K562 (cell line): ENCODE data around the gene PRMT6. TPM values are rescaled to one million over a fixed set of nuclear protein-coding genes. Genes with fewer than 3 reads are reported as not detected.

Experiments used
- ATAC-seq: fragments of 200-7000 bp; cut with Tn5 transposase; 3 replicates; pipeline ENCODE4 v1.9.1; 2020; ENCODE audit warnings: moderate library complexity
- BruUV-seq: library from RNA; stranded (reverse); fragments of 400-500 nt; replicated peaks from 2 replicates; lab custom pipeline; 2021; lab: Mats Ljungman, UMichigan
- CTCF ChIA-PET: fragments of 300-600 bp; formaldehyde crosslinking; extraction: SDS; loops from one replicate; lab custom pipeline; 2021; ENCODE audit warnings: low intra/inter-chr PET ratio; lab: Yijun Ruan, JAX
- POLR2A ChIA-PET: fragments of 300-600, 350-650 bp; sonication (Branson Sonifier 250); formaldehyde crosslinking; extraction: SDS; loops from one replicate; lab custom pipeline; 2021; ENCODE audit warnings: antibody characterized with exemption, inconsistent platforms; lab: Yijun Ruan, JAX
- DNase-seq, 4 experiments: peaks; one replicate each; pipeline versions ENCODE4 v3.0.0 to v3.0.0-alpha.2; 2011 to 2018; ENCODE audit warnings: low spot score in 3 of 4, mixed read lengths in 3 of 4; ENCODE audit errors: extremely low read depth in 1 of 4
- FAIRE-seq: peaks from 2 replicates; lab custom pipeline; 2011; peaks lifted over from hg19 to GRCh38; lab: Jason Lieb, UNC
- H2AFZ ChIP-seq: 2 replicates; pipeline ENCODE4 v1.6.0; 2011; ENCODE audit warnings: low read depth, low read length, control low read depth, inconsistent platforms
- H3K27ac ChIP-seq: fragments of 200-600 bp; 3 replicates; pipeline ENCODE4 v1.8.0; 2011; ENCODE audit warnings: low read depth, mild to moderate bottlenecking, control low read depth, inconsistent platforms, low read length, moderate library complexity, mixed read lengths; ENCODE audit errors: extremely low read depth
- H3K27me3 ChIP-seq, 2 experiments: fragments of 300-600 bp in 1 of 2; 2 replicates in 1 of 2; 3 replicates in 1 of 2; pipeline versions ENCODE4 v1.6.0 to v1.8.0; 2011; ENCODE audit warnings: inconsistent platforms in 2 of 2, low read length in 2 of 2, mild to moderate bottlenecking in 1 of 2, mixed read lengths in 1 of 2, moderate library complexity in 1 of 2; ENCODE audit not compliant: control insufficient read depth in 2 of 2, insufficient read depth in 2 of 2
- H3K36me3 ChIP-seq: fragments of 300-600 bp; 3 replicates; pipeline ENCODE4 v1.8.0; 2011; ENCODE audit warnings: mild to moderate bottlenecking, low read length, inconsistent platforms; ENCODE audit not compliant: control insufficient read depth, insufficient read depth
- H3K4me1 ChIP-seq, 2 experiments: fragments of 200-600 bp in 1 of 2; replicated peaks in 1 of 2; 2 replicates in 1 of 2; 3 replicates in 1 of 2; pipeline versions ENCODE4 v1.5.1 to v1.8.0; 2011; ENCODE audit warnings: inconsistent platforms in 2 of 2, low read length in 2 of 2, mild to moderate bottlenecking in 1 of 2, mixed read lengths in 1 of 2, moderate library complexity in 1 of 2; ENCODE audit not compliant: control insufficient read depth in 2 of 2, insufficient read depth in 2 of 2
- H3K4me2 ChIP-seq: 2 replicates; pipeline ENCODE4 v1.6.1; 2011; ENCODE audit warnings: low read length, control low read depth, inconsistent platforms, mixed read lengths; ENCODE audit not compliant: insufficient read depth
- H3K4me3 ChIP-seq: fragments of 200-600 bp; sonication (generic), shearing (Covaris generic); 2 replicates; pipeline ENCODE4 v1.5.1; 2016; ENCODE audit warnings: control low read depth, inconsistent platforms
- H3K79me2 ChIP-seq: fragments of 200-600 bp; 3 replicates; pipeline ENCODE4 v1.8.0; 2011; ENCODE audit warnings: low read length, inconsistent platforms; ENCODE audit not compliant: control insufficient read depth, insufficient read depth
- H3K9ac ChIP-seq, 2 experiments: 2 replicates each; pipeline versions ENCODE4 v1.6.0 to v1.6.1; 2011; ENCODE audit warnings: low read depth in 2 of 2, low read length in 2 of 2, control low read depth in 1 of 2, inconsistent platforms in 1 of 2, mild to moderate bottlenecking in 1 of 2, mixed read lengths in 1 of 2; ENCODE audit not compliant: insufficient read depth in 1 of 2
- H3K9me1 ChIP-seq: one replicate; pipeline ENCODE4 v1.6.0; 2011; ENCODE audit warnings: inconsistent platforms, mild to moderate bottlenecking, low read length, moderate library complexity; ENCODE audit not compliant: control insufficient read depth, insufficient read depth
- H3K9me3 ChIP-seq: replicated peaks from 2 replicates; pipeline ENCODE4 v1.5.1; 2011; ENCODE audit warnings: low read depth, low read length, inconsistent platforms; ENCODE audit not compliant: control insufficient read depth, insufficient read depth
- H4K20me1 ChIP-seq: replicated peaks from 2 replicates; pipeline ENCODE4 v1.6.1; 2011; ENCODE audit warnings: low read length, inconsistent platforms, mixed read lengths; ENCODE audit not compliant: control insufficient read depth, insufficient read depth
- HMG20B ChIP-seq: fragments of 250-450 bp; sonication (Bioruptor Pico); IDR thresholded peaks from 2 replicates; pipeline ENCODE4 v1.5.0; 2021; ENCODE audit warnings: mild to moderate bottlenecking
- PHF21A ChIP-seq: fragments of 450-650 bp; IDR thresholded peaks from 2 replicates; pipeline ENCODE4 v1.6.1; 2017; ENCODE audit warnings: low read depth, borderline replicate concordance
- WGBS: fragments of 100-300 bp; shearing (Covaris generic); methylation state at CpG from one replicate; pipeline ENCODE4 v1.1.6; 2016; ENCODE audit warnings: low coverage, mixed read lengths; ENCODE audit not compliant: insufficient coverage; ENCODE audit errors: missing lambda C conversion rate; 5-methylcytosine and 5-hydroxymethylcytosine counted together
- in situ Hi-C: fragments of 300-500 bp; cut with MboI; formaldehyde crosslinking; loops from 4 replicates; pipeline ENCODE4 v1.15.0; 2018; ENCODE audit warnings: inconsistent platforms, mixed read lengths
- intact Hi-C: fragments of 100-400 bp; cut with micrococcal nuclease; formaldehyde crosslinking; loops from 2 replicates; pipeline ENCODE4 v1.14.2; 2022
- polyA plus RNA-seq, 8 experiments: library from polyadenylated mRNA; depleted of rRNA in 4 of 8; stranded (reverse) in 5 of 8; unstranded in 3 of 8; fragments of >200 nt; fragmentation: Nextera tagmentation in 2 of 8; fragmentation: Illumina TruSeq in 1 of 8; extraction: Ambion mirVana in 2 of 8; extraction: Trizol in 1 of 8; gene quantifications; 2 replicates each; pipeline versions ENCODE4 v1.2.1 to v1.2.3, GENCODE V29; 2011 to 2014; ENCODE audit warnings: inconsistent platforms in 1 of 8, missing spikeins in 1 of 8
- total RNA-seq, 7 experiments: library from RNA; depleted of rRNA in 6 of 7; stranded (reverse); fragments of >200 nt in 6 of 7; fragmentation: Illumina TruSeq in 2 of 7; extraction: Trizol in 2 of 7; gene quantifications; 2 replicates each; pipeline versions ENCODE4 v1.2.1 to v1.2.3, GENCODE V29; 2011 to 2021; ENCODE audit warnings: low replicate concordance in 1 of 7
- TF ChIP-seq, protein P1 (sequence below), 3 experiments: IDR thresholded peaks in 2 of 3; conservative IDR thresholded peaks in 1 of 3; 2 replicates each; pipeline ENCODE4 v1.5.1; 2011 to 2012; ENCODE audit warnings: low read length in 3 of 3, mild to moderate bottlenecking in 3 of 3, control low read depth in 2 of 3, improper control_type of control experiment in 1 of 3, inconsistent platforms in 1 of 3, low read depth in 1 of 3, mixed read lengths in 1 of 3, moderate library complexity in 1 of 3; ENCODE audit not compliant: insufficient read depth in 2 of 3

The PRMT6 gene
- total and polyA plus RNA-seq, 9 of the 15 experiments (the other 6 are each of a cell fraction or from before 2014, with no cell fraction given), result 6.1 to 36.9 (median 29.4) TPM

DNA sequence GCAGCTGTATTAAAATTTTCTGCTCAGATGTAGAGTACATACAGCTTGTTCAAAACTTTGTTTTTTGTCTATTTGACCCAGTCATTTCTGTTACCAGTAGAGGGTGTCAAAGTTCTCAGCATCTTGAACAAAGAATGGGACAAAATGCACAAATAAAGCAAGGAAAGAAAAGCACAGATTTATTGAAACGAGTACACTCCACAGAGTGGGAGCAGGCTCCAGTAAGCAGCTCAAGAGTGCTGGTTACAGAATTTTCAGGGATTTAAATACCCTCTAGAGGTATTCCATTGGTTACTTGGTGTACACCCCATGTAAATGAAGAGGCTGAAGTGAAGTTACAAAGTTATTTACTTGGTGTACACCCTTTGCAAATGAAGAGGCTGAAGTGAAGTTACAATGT is 8.9 kb upstream of the PRMT6 start:
- intact Hi-C loops, result loop anchor here (10.0 kb wide), 1 partner anchor 97 kb away; the partner anchor contains the start of gene NTNG1
- no peak overlapping the region for H3K9ac ChIP-seq
- FAIRE-seq (no peak), DNase-seq (no peak), ATAC-seq (no peak)
- H3K27ac ChIP-seq, result no peak overlapping the region
- TF ChIP-seq, protein P1, sequence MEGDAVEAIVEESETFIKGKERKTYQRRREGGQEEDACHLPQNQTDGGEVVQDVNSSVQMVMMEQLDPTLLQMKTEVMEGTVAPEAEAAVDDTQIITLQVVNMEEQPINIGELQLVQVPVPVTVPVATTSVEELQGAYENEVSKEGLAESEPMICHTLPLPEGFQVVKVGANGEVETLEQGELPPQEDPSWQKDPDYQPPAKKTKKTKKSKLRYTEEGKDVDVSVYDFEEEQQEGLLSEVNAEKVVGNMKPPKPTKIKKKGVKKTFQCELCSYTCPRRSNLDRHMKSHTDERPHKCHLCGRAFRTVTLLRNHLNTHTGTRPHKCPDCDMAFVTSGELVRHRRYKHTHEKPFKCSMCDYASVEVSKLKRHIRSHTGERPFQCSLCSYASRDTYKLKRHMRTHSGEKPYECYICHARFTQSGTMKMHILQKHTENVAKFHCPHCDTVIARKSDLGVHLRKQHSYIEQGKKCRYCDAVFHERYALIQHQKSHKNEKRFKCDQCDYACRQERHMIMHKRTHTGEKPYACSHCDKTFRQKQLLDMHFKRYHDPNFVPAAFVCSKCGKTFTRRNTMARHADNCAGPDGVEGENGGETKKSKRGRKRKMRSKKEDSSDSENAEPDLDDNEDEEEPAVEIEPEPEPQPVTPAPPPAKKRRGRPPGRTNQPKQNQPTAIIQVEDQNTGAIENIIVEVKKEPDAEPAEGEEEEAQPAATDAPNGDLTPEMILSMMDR (IDR thresholded peaks at IDR 0.05 in 2 of 3, conservative IDR thresholded peaks at IDR 0.05 in 1 of 3; ENCODE audit: insufficient read depth in 2 of 3, low read depth in 1 of 3, low read length in 3 of 3), result peak in 1 of 3 experiments; percentile 13; a peak in 1 of 6 replicates
- TF ChIP-seq HMG20B (CRISPR knock-in tag), result no peak
- TF ChIP-seq PHF21A, result peak; percentile 78; the same call in 1 of the 2 replicates
- CTCF ChIA-PET, result no interaction called here
- no peak overlapping the region for H2AFZ ChIP-seq
- H3K4me2 ChIP-seq, result no peak overlapping the region
- no peaks in the 10 kb centered on the region for H3K79me2 ChIP-seq
- in situ Hi-C loops, result no loop called here
- WGBS, result 0% methylated on average over 1 of the region's 1 CpG
- H4K20me1 ChIP-seq, result no peaks in the 10 kb centered on the region
- BruUV-seq, result no TSS peak
- no peaks in the 10 kb centered on the region for H3K27me3 ChIP-seq
- peaks cover 0 to 9% of the 10 kb centered on the region in 2 experiments; a peak in 1 of 5 replicates for H3K4me1 ChIP-seq
- H3K9me1 ChIP-seq, result no peaks in the 10 kb centered on the region
- H3K4me3 ChIP-seq, result no peak overlapping the region
- no peaks in the 10 kb centered on the region for H3K9me3 ChIP-seq
- POLR2A ChIA-PET, result interaction anchor here (0.7 to 1.0 kb wide), 2 partner anchors 10 to 1599 kb away, joined by 4 read pairs; no protein-coding TSS in a partner anchor
- no peaks in the 10 kb centered on the region for H3K36me3 ChIP-seq
